ENCODE results near the gene RILPL2. TPM values are rescaled to one million over a fixed set of nuclear protein-coding genes. Genes with fewer than 3 reads are reported as not detected.

Gene RILPL2
- total RNA-seq, 1 donor from 2014 or later: 2.8 TPM

Other genes with a start within 250 kb of the RILPL2 start
- 36.7 and 39.3 TPM in 2 replicates for gene MPHOSPH9, start 203.5 kb downstream of the RILPL2 start, total RNA-seq
- 15.1 and 16.3 TPM in 2 replicates for gene MTRFR, start 203.2 kb downstream of the RILPL2 start, total RNA-seq
- gene CDK2AP1, start 164.8 kb downstream of the RILPL2 start, total RNA-seq: 182 and 184 TPM in 2 replicates
- gene SBNO1, start 71.8 kb downstream of the RILPL2 start, total RNA-seq: 45.7 and 46.9 TPM in 2 replicates
- 42.4 and 48.9 TPM in 2 replicates for gene KMT5A, start 52.6 kb downstream of the RILPL2 start, total RNA-seq
- 29.2 and 29.8 TPM in 2 replicates for gene SNRNP35, start 21.5 kb upstream of the RILPL2 start, total RNA-seq
- gene RILPL1, start 97.0 kb upstream of the RILPL2 start, total RNA-seq: 25.4 and 26.2 TPM in 2 replicates
- 178 and 188 TPM in 2 replicates for gene TMED2, start 147.9 kb upstream of the RILPL2 start, total RNA-seq
- gene DDX55, start 165.4 kb upstream of the RILPL2 start, total RNA-seq: 33.0 and 33.5 TPM in 2 replicates
- 46.8 and 48.4 TPM in 2 replicates for gene EIF2B1, start 197.0 kb upstream of the RILPL2 start, total RNA-seq
- gene GTF2H3, start 197.1 kb upstream of the RILPL2 start, total RNA-seq: 32.7 and 34.8 TPM in 2 replicates
- 35.5 and 37.6 TPM in 2 replicates for gene TCTN2, start 234.4 kb upstream of the RILPL2 start, total RNA-seq